ENCODE measurements around the gene PKN3.
"Not testable (repeated sequence)": the region's sequence is repeated elsewhere in the genome, so short reads cannot be mapped to it uniquely, and the experiment has no call there.

The PKN3 gene

DNA sequence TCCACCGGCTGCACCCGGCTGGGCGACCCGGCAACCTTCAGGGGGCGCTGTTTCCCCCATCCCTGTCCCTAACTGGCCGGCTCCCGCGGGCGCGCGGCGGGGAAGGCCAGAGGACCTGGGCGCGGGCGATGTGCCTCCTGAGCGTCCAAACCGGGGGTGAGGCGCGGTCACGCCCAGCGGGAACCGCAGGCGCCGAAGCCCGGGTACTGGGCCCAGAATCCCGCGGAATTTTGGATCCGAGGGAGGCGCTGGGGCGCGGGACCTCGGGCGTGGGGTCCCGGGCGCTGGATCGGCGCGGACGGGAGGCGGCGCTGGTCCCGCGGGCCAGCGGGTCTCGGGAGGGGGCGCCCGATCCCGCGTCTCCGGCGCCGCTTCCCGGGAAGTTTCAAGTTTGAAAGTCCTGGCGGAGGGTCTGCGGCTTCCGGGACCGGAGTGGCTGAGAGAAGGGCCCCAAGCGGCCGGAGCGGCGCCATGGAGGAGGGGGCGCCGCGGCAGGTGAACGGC lies at the start of gene PKN3:
Gene PKN3 (plus strand): TSS at position 59 of the 504 bp plus-strand sequence. CDS start 413 bp downstream, at position 472.
- DNase-seq = peak; percentile 99

DNA sequence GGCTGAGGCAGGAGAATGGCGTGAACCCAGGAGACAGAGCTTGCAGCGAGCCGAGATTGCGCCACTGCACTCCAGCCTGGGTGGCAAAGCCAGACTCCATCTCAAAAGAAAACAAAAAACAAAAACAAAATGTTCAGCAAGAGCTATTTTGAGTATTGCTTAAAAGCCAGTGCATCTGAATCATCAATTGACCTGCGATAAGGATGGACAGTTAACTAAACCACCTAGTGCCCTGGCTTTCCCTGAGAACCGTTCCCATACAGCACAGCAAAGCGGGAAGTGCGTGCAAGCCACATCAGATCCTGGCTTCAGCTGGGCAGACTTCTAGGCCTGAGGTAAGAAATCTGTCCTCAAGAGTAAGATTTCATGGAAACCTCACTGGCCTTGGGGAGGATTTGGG lies 48.4 kb upstream of the PKN3 start:
- no peak for DNase-seq

DNA sequence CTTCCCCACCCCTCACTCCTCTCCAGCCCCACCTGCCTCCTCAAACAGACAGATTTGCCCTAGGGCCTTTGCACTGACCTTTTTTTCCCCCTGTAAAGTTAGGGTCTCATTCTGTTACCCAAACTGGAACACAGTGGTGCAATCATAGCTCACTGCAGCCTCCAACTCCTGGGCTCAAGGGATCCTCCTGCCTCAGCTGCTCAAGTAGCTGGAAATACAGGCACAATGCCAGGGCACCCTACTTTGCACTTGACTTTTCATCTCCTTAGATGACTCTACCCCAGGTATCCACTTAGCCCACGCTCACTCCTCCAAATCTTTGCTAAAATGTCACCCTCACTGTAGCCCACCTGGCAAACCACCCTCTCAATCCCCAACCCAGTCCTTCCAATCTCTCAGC lies 47.8 kb upstream of the PKN3 start:
- no peak for DNase-seq

DNA sequence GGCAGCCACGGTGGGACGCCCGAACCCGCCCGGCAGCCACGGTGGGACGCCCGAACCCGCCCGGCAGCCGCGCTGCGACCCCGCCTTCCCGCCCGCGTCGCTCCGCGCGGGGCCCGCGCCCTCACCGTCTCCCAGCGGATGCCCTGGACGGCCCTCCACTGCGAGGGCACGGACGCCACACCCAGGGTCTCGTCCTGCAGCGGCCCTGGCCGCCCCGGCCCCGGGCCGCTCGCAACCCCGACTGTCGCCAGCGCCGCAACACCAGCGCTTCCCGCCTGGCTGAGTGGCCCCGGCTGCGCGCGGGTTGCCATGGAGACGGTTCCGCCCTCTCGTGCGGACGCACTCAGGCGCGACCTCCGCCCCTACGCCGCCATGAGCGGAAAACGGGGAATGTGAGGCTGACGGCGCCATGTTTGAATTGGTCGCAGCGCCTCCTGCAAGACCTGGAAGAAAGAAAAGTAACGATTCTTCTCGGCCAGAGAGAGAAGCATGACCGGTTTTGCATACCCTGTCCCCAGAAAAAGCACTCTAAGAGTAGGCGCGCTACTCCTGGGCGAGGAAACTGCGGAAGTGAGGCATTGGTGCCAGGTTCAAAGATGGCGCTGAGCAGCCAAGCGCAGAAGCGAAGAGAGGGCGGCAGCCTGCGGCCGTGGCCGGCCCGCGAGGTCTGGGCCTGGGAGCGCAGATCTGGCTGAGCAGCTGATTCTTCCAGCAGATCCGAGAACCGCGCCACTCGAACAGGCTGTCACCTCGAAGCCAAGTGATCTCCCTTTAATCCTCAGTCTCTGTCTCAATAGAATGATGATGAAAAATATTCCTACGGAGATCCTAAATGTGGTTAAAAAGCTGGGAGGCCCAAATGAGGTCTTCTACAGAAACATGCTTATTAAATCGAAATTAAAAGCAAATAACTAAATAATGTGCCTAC lies 45.6 kb upstream of the PKN3 start, which contains the start of gene DYNC2I2:
Gene DYNC2I2 (minus strand): TSS at position 432 of the 928 bp plus-strand sequence. CDS start 121 bp downstream, at position 311.
- DNase-seq = peak; percentile 99

DNA sequence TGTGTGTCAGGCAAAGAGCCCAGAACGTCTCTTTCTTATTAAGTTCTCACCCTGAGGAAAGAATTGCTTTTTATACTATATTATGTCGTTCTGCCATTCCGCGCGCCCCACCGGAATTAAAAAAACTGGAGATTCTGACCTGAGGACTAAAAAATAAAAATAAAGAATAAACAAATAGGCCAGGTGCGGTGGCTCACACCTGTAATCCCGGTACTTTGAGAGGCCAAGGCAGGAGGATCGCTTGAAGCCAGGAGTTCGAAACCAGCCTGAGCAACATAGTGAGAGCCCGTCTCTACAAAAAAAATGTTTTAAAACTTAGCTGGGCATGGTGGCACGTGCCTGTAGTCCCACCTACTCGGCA lies 45.0 kb upstream of the PKN3 start:
- DNase-seq = no peak

DNA sequence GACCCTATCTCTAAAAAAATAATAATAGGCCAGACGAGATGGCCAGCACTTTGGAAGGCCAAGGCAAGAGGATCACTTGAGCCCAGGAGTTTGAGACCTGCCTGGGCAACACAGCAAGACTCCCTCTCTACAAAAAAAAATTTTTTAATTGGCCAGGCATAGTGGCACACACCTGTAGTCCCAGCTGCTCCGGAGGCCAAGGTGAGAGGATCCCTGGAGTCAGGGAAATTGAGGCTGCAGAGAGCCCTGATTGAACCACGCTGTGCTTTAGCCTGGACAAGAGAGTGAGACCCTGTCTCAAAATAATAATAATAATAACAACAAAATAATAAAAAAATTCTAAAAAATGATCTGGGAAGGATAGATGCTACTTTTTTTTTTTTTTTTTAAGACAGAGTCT lies 44.5 kb upstream of the PKN3 start:
- no peak for DNase-seq

DNA sequence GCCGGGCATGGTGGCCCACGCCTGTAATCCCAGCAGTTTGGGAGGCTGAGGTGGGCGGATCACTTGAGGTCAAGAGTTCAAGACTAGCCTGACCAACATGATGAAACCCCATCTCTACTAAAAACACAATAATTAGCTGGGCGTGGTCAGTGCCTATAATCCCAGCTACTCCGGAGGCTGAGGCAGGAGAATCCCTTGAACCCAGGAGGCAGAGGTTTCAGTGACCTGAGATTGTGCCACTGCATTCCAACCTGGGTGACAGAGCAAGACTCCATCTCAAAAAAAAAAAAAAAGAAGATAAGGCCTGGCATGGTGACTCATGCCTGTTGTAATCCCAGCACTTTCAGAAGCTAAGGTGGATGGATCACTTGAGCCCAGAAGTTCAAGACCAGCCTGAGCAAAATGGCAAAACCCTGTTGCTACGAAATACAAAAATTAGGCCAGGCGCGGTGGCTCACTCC lies 35.8 kb upstream of the PKN3 start:
- DNase-seq = not testable (repeated sequence)

DNA sequence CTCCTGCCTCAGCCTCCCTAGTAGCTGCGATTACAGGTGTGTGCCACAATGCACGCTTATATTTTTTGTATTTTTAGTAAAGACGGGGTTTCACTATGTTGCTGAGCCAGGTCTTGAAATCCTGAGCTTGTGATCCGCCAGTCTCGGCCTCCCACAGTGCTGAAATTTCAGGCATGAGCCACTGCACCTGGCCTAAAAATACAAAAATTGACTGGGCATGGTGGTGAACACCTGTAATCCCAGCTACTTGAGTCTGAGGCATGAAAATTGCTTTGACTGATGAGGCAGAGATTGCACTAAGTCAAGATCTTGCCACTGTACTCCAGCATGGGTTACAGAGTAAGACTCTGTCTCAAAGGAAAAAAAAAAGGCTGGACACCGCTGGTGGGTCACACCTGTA lies 32.5 kb upstream of the PKN3 start:
- no peak for DNase-seq

DNA sequence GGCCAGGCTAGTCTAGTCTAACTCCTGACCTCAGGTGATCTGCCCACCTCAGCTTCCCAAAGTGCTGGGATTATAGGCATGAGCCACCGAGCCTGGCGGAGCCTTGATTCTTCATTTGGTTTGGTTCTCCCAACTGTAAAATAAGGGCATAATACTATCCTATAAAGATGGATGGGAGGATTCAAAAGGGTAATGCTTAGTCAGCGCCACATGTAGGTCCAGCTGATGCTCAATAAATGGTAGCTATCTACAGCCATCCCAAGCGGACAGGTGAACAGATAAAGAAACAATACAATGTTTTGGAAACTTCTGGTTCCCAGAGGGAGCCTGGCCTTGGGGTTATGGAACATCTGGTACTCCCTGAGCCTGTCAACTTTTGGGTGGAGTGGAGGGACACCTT lies 26.9 kb upstream of the PKN3 start:
- no peak for DNase-seq

DNA sequence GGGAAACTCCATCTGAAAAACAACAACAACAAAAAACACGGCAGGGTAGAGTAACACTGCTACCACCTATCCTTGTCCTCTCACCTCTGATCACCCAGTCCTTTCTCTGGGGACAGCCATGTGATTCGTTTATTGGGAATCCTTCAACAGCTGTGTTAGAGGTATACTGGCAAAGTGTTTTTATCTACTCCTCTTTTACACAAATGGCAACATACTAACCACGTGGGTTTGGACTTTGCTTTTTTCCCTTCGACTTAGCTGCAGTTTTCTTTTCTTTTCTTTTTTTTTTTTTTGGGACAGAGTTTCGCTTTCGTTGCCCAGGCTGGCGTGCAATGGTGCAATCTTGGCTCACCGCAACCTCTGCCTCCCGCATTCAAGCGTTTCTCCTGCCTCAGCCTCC lies 24.5 kb upstream of the PKN3 start:
- no peak for DNase-seq

DNA sequence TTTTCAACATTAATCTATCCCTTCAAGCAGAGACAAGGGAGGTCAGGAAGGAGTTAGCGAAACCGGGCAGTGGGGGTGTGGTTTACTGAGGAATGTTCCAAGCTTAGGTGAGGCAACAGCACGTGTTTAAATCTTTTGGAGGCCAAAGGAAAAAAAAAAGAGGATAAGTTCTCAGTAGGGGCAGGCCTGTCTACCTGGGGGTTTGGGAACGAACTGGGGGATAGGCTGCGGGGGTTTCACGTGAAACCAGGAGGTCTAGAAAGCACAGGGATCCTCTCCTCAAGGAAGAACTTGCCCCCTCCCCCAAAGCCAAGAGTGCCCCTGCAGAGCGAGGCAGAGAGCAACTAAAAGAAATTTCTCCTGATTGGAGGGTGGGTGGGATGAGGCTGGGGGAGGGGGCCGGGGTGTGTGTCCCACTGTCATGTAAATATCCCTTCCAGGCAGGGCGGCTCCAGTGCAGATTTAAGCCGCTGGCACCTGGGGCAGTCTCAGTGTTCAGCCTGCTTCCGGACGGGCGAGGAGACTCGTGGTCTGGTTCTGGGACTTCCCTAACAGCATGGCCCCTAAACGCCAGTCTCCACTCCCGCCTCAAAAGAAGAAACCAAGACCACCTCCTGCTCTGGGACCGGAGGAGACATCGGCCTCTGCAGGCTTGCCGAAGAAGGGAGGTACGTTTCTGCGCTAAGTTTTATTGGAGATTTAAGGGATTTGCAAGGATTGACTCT lies 18.8 kb upstream of the PKN3 start:
- peak; percentile 78 for DNase-seq

DNA sequence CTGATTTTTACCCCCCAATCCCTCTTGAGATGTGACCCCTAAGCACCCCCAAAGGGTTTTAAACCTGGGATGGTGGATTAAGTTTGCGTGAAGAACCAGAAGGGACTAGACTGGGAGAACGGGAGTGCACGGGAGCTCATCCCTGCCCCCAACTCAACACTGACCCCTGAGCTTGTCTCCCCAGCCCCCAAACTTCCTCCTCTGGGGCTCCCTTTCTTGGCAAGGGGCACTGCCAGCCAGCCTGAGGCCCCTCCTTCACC lies 18.3 kb upstream of the PKN3 start:
- DNase-seq = no peak

DNA sequence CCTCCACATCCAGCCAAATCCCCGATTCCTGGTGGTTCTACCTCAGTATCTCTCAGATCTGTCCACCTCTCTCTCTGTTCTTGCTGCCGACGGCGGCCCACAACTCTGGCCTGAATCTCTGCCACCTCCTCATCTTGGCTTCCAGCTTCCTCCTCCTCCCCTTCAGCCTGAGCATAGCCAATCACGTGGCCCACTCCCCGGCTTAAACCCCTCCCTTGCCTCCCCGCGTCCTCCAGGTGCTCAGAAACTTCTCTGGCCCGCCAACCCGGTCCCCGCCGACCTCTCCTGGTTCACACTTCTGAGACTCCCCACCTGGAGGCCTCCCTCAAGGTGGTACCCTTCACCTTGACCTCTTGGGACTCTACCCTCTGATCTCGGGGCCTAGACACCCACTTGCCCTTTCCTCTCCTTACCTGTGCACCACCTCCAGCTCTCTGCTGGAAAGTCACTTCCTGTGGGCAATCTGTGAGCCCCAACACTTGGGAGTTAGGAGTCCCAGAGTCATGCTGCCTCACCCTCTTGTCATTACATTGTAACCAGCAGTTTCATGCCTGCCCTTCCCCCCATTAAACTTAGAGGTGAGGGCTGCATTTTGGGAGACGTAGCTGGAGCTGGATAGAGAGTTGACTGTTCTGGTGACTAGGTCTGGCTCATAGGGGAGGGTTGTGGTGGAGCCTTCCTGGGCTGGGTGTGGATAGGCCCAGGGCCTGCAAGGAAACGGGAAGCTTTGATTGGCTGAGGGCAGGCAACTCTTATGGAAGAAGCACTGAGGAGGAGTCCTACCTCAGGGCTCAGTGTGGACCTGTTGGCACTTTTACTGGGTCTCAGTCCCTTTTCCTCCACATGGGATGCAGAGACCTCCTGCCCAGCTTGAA lies 17.7 kb upstream of the PKN3 start:
- peak; percentile 86 for DNase-seq

DNA sequence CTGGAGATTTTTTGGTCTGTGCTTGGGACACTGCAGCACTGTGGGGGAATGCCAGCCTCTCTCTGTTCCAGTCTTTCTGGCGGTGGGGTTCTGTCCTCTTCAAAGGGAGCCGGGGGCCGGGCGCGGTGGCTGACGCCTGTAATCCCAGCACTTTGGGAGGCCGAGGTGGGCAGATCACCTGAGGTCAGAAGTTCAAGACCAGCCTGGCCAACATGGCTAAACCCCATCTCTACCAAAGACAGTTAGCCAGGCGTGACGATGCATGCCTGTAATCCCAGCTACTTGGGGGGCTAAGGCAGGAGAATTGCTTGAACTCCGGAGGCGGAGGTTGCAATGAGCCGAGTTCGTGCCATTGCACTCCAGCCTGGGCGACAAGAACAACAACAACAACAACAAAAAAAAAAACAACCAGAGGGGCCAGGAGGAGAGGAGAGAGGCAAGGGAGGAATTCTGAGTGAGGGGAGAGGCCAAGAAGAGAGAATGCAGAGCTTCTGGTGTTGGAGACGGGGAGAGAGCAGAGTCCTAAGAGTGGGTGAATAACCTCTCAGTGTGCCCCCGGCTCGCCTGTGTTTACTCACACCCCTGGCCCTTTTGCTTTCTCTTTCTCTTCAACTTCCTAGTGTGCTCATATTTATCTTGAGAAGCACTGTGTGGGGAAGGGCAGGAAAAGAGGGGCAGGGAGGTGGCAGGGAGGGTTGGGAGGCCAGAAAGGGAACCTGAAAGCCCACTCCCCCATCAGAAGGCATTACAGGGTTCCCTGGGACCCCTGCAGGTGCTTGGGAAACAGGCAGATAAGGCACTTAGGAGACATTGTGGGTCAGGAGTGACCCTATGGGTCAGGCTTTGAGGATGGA lies 16.4 kb upstream of the PKN3 start:
- no peak for DNase-seq

DNA sequence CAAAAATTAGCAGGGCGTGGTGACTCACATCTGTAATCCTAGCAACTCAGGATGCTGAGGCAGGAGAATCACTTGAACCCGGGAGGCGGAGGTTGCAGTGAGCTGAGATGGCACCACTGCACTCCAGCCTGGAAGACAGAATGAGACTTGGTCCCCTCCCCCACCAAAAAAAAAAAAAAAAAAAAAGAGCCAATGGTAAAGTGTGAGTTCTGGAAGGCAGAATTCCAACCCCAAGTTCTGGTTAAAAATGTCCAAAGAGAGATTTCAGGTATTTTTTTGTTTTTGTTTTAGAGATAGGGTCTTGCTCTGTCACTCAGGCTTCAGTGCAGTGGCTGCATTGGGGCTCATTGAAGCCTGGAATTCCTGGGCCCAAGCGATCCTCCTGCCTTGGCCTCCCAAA lies 14.8 kb upstream of the PKN3 start:
- no peak for DNase-seq

DNA sequence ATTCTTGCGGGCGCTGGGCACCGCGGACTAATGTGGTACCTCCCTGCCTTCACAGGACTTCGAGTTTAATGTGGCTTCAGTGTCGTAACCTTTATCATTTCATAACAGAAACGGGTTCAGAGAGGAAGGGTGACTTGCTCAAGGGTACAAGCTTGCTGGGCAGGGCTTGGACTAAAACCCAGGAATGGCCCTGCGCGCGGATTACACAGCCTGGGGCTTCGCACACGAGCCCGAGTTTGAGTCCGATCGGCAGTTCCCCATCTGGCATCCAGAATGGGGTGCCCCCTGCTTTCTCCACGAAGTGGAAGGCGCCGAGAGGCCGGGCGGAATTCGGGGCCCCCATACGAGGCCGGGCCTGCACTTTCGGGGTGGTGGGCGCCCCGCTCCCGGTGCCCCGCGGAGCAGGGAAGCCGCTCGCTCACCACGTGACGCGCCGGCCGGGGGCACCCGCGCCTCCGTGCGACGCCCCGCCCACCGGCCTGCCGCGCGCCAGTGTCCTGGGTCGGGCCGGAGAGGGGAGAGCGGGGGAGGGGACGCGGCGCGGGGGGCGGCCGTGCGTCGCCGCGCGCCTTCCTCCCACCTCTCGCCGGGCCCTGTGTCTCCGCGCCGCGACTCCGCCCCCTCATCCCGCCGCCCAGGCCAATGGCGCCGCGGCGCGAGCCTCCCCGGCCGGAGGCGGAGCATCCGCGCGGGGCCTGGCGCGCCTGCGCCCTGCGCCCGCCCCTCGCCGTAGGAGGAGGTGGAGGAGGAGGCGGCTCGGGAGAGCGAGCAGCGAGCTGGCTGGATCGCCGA lies 13.6 kb upstream of the PKN3 start, which contains the start of gene SET:
Gene SET (plus strand): TSS at position 722 of the 792 bp plus-strand sequence. CDS start 361 bp downstream, outside the sequence.
- DNase-seq = peak; percentile 95

DNA sequence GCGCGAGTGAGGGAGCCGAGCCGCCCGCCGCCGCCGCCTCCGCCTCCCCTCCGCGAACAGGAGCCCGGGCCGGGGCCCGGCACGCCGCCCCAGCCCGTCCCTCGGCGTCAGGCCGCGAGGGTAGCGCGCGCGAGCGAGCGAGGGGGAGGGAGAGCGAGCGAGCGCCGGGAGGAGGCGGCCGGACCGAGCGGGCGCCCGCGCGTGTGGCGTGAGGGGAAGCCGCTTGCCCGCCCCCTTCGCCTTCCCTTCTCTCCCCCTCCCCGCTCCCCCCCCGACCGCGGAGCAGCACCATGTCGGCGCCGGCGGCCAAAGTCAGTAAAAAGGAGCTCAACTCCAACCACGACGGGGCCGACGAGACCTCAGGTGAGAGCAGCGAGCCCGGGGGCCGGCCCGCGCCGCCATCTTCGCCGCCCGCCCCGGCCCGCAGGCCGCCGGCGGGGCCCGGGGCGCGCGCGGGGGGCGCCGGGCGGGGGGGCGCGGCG lies 13.0 kb upstream of the PKN3 start:
- DNase-seq = peak; percentile 78

DNA sequence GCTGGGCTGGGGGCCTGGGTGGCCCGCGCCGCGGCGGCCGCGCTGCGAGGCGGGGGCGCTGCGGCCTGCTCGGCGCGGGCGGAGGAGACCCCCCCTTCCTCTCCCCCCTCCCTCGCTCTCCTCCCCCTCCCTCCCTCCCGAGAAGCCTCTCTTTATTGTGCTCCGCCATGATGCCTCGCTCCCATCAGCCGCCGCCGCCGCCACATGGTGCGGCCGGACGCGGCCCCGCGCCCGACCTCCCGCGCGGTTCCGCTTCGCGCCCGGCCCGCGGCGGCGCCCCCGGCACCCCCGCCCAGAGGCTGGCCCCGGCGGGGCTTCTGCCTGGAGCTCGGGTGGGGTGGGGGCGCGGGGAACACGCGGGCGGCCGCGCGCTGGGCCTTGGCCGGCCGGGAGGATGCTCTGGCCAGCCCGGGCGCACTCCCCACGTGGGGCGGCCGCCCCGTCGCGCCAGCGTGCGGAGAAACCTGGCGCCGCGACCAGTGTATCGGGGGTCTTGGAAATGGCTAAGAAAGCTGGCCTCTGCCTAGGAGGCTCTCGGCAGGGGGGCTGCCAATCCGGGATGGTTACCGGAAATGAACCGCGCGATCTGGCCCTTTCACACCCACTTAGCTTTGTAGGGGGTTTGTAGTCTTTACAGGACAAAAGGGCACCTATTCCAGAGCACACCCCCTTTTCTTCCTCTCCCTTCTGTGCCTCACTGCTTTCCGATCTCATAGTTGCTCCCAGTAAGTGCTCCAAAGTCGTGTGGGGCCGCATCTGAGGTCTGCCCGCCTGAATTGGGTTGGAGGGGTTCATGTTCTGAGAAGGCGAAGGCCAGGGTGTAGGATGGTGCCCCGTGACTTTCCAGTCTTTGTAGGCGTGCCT lies 12.3 kb upstream of the PKN3 start:
- DNase-seq = peak; percentile 69

DNA sequence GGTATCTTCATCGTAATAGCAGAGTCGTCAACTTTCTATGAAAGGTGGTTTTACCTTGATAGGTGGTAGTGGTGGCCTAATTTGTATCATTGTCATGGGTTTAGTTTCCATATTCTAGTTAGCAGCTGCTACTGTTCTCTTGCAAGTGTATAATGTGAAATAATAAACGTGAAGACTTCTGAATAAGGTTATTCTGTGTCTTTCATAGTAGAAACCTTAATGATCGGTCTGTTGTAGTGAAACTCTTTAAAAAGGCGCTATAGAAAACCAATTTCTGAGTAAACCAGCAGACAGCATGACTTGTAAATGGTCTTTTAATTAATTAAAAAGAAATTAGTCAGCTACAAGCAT lies 11.6 kb upstream of the PKN3 start:
- no peak for DNase-seq

DNA sequence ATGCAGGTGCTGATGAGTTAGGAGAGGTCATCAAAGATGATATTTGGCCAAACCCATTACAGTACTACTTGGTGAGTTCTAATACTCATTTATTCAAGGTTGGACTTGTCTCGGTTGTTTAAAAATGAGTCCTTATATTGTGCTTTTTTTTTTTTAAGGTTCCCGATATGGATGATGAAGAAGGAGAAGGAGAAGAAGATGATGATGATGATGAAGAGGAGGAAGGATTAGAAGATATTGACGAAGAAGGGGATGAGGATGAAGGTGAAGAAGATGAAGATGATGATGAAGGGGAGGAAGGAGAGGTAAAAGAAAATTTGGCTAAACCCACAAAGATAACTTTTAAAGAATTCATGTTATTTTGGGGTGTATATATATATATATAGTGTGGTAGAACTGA lies 8.6 kb upstream of the PKN3 start:
- not testable (repeated sequence) for DNase-seq

Measured in activated CD8-positive, alpha-beta memory T cell treated with anti-CD3 and anti-CD28 coated beads, Interleukin-2, amount 50 U/mL, for 48 hours (primary cell).